Thymus (tissue), 11 donors: ENCODE results near the gene OR5H15. TPM values are rescaled to one million over a fixed set of nuclear protein-coding genes. Genes with fewer than 3 reads are reported as not detected.

Experiments
- DNase-seq, 9 donors: peaks; one replicate each; pipeline ENCODE4 v3.0.0-alpha.2; 2013; ENCODE audit warnings: low spot score in 9 of 9, low read depth in 6 of 9, missing footprints in 1 of 9
- H3K27ac ChIP-seq, 2 donors: one replicate each; pipeline ENCODE4 v1.5.1; 2013; ENCODE audit warnings: control low read depth in 1 of 2, low read depth in 1 of 2, low read length in 1 of 2, mild to moderate bottlenecking in 1 of 2, moderate library complexity in 1 of 2
- H3K27me3 ChIP-seq, 2 donors: one replicate each; pipeline ENCODE4 v1.5.1; 2013; ENCODE audit warnings: low read length in 1 of 2; ENCODE audit not compliant: control insufficient read depth in 2 of 2, insufficient read depth in 1 of 2
- H3K36me3 ChIP-seq, 2 donors: one replicate each; pipeline ENCODE4 v1.5.1; 2013; ENCODE audit warnings: low read length in 1 of 2, mild to moderate bottlenecking in 1 of 2, moderate library complexity in 1 of 2; ENCODE audit not compliant: control insufficient read depth in 2 of 2, insufficient read depth in 2 of 2
- H3K4me1 ChIP-seq, 2 donors: one replicate each; pipeline ENCODE4 v1.5.1; 2013; ENCODE audit warnings: low read length in 2 of 2; ENCODE audit not compliant: control insufficient read depth in 2 of 2, insufficient read depth in 2 of 2
- H3K4me3 ChIP-seq, 2 donors: one replicate each; pipeline ENCODE4 v1.5.1; 2013; ENCODE audit warnings: low read length in 2 of 2, control low read depth in 1 of 2, mild to moderate bottlenecking in 1 of 2
- H3K9me3 ChIP-seq, 2 donors: one replicate each; pipeline ENCODE4 v1.5.1; 2013; ENCODE audit warnings: low read length in 1 of 2, mild to moderate bottlenecking in 1 of 2; ENCODE audit not compliant: control insufficient read depth in 2 of 2, insufficient read depth in 1 of 2
- WGBS: extraction: QIAGEN DNeasy Blood & Tissue Kit; methylation state at CpG from one replicate; pipeline ENCODE4 v1.1.7; 2013; 5-methylcytosine and 5-hydroxymethylcytosine counted together
- polyA plus RNA-seq: library from polyadenylated mRNA; stranded (reverse); fragments of 200-250 nt; gene quantifications from one replicate; pipeline ENCODE4 v1.2.3, GENCODE V29; 2013
- total RNA-seq: library from RNA; stranded (reverse); fragments of 120-200 nt; gene quantifications from one replicate; pipeline ENCODE4 v1.2.4, GENCODE V29; 2013
- donor health status: healthy.

Gene OR5H15
- total and polyA plus RNA-seq, 2 donors = not detected

- 81% methylated on average over 7 of the region's 7 CpGs for WGBS
Measured at GRCh38 chr3:98213276-98213675, 46.8 kb downstream of the OR5H15 start.

GRCh38 chr3:98215051-98215450 lies 48.6 kb downstream of the OR5H15 start:
- no peaks in the 10 kb centered on the region for H3K36me3 ChIP-seq
- 42% methylated on average over 3 of the region's 3 CpGs for WGBS
- DNase-seq = no peak
- no peaks in the 10 kb centered on the region for H3K4me1 ChIP-seq
- no peak overlapping the region for H3K4me3 ChIP-seq
- no peak overlapping the region for H3K27ac ChIP-seq
- no peaks in the 10 kb centered on the region for H3K9me3 ChIP-seq
- H3K27me3 ChIP-seq = no peaks in the 10 kb centered on the region

More at GRCh38 chr3:98213276-98213675, 46.8 kb downstream of the OR5H15 start:
- DNase-seq = no peak
- Histone ChIP-seq H3K27me3 (no peaks in the 10 kb centered on the region), H3K4me1 (no peaks in the 10 kb centered on the region), H3K4me3 (no peak overlapping the region), H3K27ac (no peak overlapping the region), H3K9me3 (no peaks in the 10 kb centered on the region), H3K36me3 (no peaks in the 10 kb centered on the region)

Other genes with a start within 250 kb of the OR5H15 start
- gene RIOX2, start 194.3 kb upstream of the OR5H15 start, total RNA-seq = 16.9 TPM
- 26.2 TPM for gene RIOX2, start 194.3 kb upstream of the OR5H15 start, polyA plus RNA-seq
- gene GABRR3, start 131.4 kb upstream of the OR5H15 start, total RNA-seq = 0.05 TPM
- 0.02 TPM for gene GABRR3, start 131.4 kb upstream of the OR5H15 start, polyA plus RNA-seq
- gene OR5AC2, start 79.5 kb upstream of the OR5H15 start, total RNA-seq = not detected
- gene OR5AC2, start 79.5 kb upstream of the OR5H15 start, polyA plus RNA-seq = not detected
- gene OR5H1, start 36.0 kb upstream of the OR5H15 start, total RNA-seq = not detected
- gene OR5H1, start 36.0 kb upstream of the OR5H15 start, polyA plus RNA-seq = not detected
- not detected for gene OR5H14, start 19.2 kb upstream of the OR5H15 start, total RNA-seq
- gene OR5H14, start 19.2 kb upstream of the OR5H15 start, polyA plus RNA-seq = not detected
- not detected for gene OR5H6, start 97.5 kb downstream of the OR5H15 start, total RNA-seq
- not detected for gene OR5H6, start 97.5 kb downstream of the OR5H15 start, polyA plus RNA-seq
- gene OR5H2, start 115.8 kb downstream of the OR5H15 start, total RNA-seq = not detected
- gene OR5H2, start 115.8 kb downstream of the OR5H15 start, polyA plus RNA-seq = not detected
- gene OR5K4, start 187.2 kb downstream of the OR5H15 start, total RNA-seq = not detected
- gene OR5K4, start 187.2 kb downstream of the OR5H15 start, polyA plus RNA-seq = not detected
- not detected for gene OR5K3, start 224.0 kb downstream of the OR5H15 start, total RNA-seq
- not detected for gene OR5K3, start 224.0 kb downstream of the OR5H15 start, polyA plus RNA-seq